ENCODE results near the gene PROM1.
A peak's percentile ranks its signal among the peaks of the same experiment; 100 is the strongest.

GRCh38 chr4:16026160-16026761 is 57.6 kb downstream of the PROM1 start:
- TF ChIP-seq CTCF (IDR thresholded peaks at IDR 0.05) (peak; percentile 74 to 85 (median 77)), POLR2AphosphoS5 (IDR thresholded peaks at IDR 0.05) (no peak)
